Measurements from ENCODE around the gene DYSF. TPM values are rescaled to one million over a fixed set of nuclear protein-coding genes. Genes with fewer than 3 reads are reported as not detected.

The DYSF gene
- total RNA-seq, 1 donor from 2014 or later: 0.13 TPM

GRCh38 chr2:71725836-71726235 is 272.5 kb downstream of the DYSF start:
- CTCF ChIA-PET: no interaction called here
- DNase-seq: no peak
- Mint-ChIP-seq H3K9me3 (no peaks in the 10 kb centered on the region), H3K27me3 (no peaks in the 10 kb centered on the region), H3K4me3 (no peak overlapping the region), H3K4me1 (no peaks in the 10 kb centered on the region), H3K27ac (no peak overlapping the region), H3K36me3 (ENCODE audit: low read depth) (no peaks in the 10 kb centered on the region)
- no peak for ATAC-seq (ENCODE audit: low read depth)
- POLR2A ChIA-PET: no interaction called here
- TF ChIP-seq CTCF (IDR thresholded peaks at IDR 0.05): no peak
- intact Hi-C loops (cut with micrococcal nuclease): no loop called here

- H3K27ac Mint-ChIP-seq: no peak overlapping the region
- no peak overlapping the region for H3K4me3 Mint-ChIP-seq
- CTCF ChIA-PET: no interaction called here
- POLR2A ChIA-PET: no interaction called here
- H3K4me1 Mint-ChIP-seq: no peaks in the 10 kb centered on the region
- ATAC-seq (ENCODE audit: low read depth): no peak
- intact Hi-C loops (cut with micrococcal nuclease): no loop called here
- no peak for DNase-seq
- H3K36me3 Mint-ChIP-seq (ENCODE audit: low read depth): no peaks in the 10 kb centered on the region
- no peak for TF ChIP-seq CTCF (IDR thresholded peaks at IDR 0.05)
- no peaks in the 10 kb centered on the region for H3K9me3 Mint-ChIP-seq
- H3K27me3 Mint-ChIP-seq: no peaks in the 10 kb centered on the region
Measured at GRCh38 chr2:71727562-71727961, 274.2 kb downstream of the DYSF start.

- no peak for TF ChIP-seq CTCF (IDR thresholded peaks at IDR 0.05)
- no peak for DNase-seq
- no peaks in the 10 kb centered on the region for H3K27me3 Mint-ChIP-seq
- no peak for ATAC-seq (ENCODE audit: low read depth)
- ChIA-PET CTCF (no interaction called here), POLR2A (no interaction called here)
- intact Hi-C loops (cut with micrococcal nuclease): no loop called here
- H3K36me3 Mint-ChIP-seq (ENCODE audit: low read depth): no peaks in the 10 kb centered on the region
- no peak overlapping the region for H3K4me3 Mint-ChIP-seq
- H3K9me3 Mint-ChIP-seq: no peaks in the 10 kb centered on the region
- no peak overlapping the region for H3K27ac Mint-ChIP-seq
- H3K4me1 Mint-ChIP-seq: no peaks in the 10 kb centered on the region
Measured at GRCh38 chr2:71728036-71728435, 274.7 kb downstream of the DYSF start.

GRCh38 chr2:71730785-71731383 is 277.5 kb downstream of the DYSF start:
- DNase-seq (no peak), ATAC-seq (ENCODE audit: low read depth) (no peak)
- ChIA-PET POLR2A (no interaction called here), CTCF (no interaction called here)
- TF ChIP-seq CTCF (IDR thresholded peaks at IDR 0.05): no peak
- H3K36me3 Mint-ChIP-seq (ENCODE audit: low read depth): no peaks in the 10 kb centered on the region
- no peak overlapping the region for H3K4me3 Mint-ChIP-seq
- no peak overlapping the region for H3K27ac Mint-ChIP-seq
- no peaks in the 10 kb centered on the region for H3K4me1 Mint-ChIP-seq
- H3K27me3 Mint-ChIP-seq: no peaks in the 10 kb centered on the region
- intact Hi-C loops (cut with micrococcal nuclease): no loop called here
- H3K9me3 Mint-ChIP-seq: no peaks in the 10 kb centered on the region

GRCh38 chr2:71734620-71735019 is 281.3 kb downstream of the DYSF start:
- ATAC-seq (ENCODE audit: low read depth): no peak
- no peaks in the 10 kb centered on the region for H3K27me3 Mint-ChIP-seq
- no peaks in the 10 kb centered on the region for H3K36me3 Mint-ChIP-seq (ENCODE audit: low read depth)
- peaks cover 4% of the 10 kb centered on the region for H3K9me3 Mint-ChIP-seq
- intact Hi-C loops (cut with micrococcal nuclease): no loop called here
- no peak overlapping the region for H3K27ac Mint-ChIP-seq
- ChIA-PET POLR2A (no interaction called here), CTCF (no interaction called here)
- no peak for DNase-seq
- no peak for TF ChIP-seq CTCF (IDR thresholded peaks at IDR 0.05)
- H3K4me1 Mint-ChIP-seq: no peaks in the 10 kb centered on the region
- H3K4me3 Mint-ChIP-seq: no peak overlapping the region
